Pancreas (tissue), 10 donors: ENCODE data around the gene ANKRD33B. TPM values are rescaled to one million over a fixed set of nuclear protein-coding genes. Genes with fewer than 3 reads are reported as not detected.

Experiments used
- ATAC-seq, 4 donors: fragments of 200-7000 bp; cut with Tn5 transposase; one replicate each; pipeline versions ENCODE4 v1.8.0 to v1.9.1; 2020; ENCODE audit warnings: mild to moderate bottlenecking in 4 of 4, moderate library complexity in 4 of 4
- DNase-seq, 6 donors: peaks; one replicate each; pipeline ENCODE4 v3.0.0-alpha.2; 2020
- FAIRE-seq: peaks from 2 replicates; lab custom pipeline; 2012; peaks lifted over from hg19 to GRCh38; lab: Jason Lieb, UNC
- H3K27ac ChIP-seq, 4 donors: fragments of 200-600 bp; sonication (generic); 1 replicate in 3 of 4; 2 replicates in 1 of 4; pipeline versions ENCODE4 v1.5.0 to v1.8.0; 2020
- H3K27me3 ChIP-seq, 4 donors: fragments of 200-600 bp; one replicate each; pipeline ENCODE4 v1.8.0; 2021
- H3K36me3 ChIP-seq, 3 donors: fragments of 200-600 bp; sonication (generic) in 1 of 3; one replicate each; pipeline versions ENCODE4 v1.5.0 to v1.8.0; 2020 to 2021
- H3K4me1 ChIP-seq, 3 donors: fragments of 200-600 bp; one replicate each; pipeline ENCODE4 v1.8.0; 2021
- H3K4me3 ChIP-seq, 4 donors: fragments of 200-600 bp; sonication (generic) in 2 of 4; one replicate each; pipeline versions ENCODE4 v1.5.0 to v1.8.0; 2020 to 2021
- H3K9me3 ChIP-seq, 4 donors: fragments of 200-600 bp; one replicate each; pipeline ENCODE4 v1.8.0; 2021
- CTCF ChIP-seq, 4 donors: fragments of 200-600 bp; sonication (generic) in 3 of 4; IDR thresholded peaks; one replicate each; pipeline versions ENCODE4 v1.5.0 to v1.8.0; 2021; ENCODE audit warnings: antibody characterized with exemption in 4 of 4
- WGBS, 2 donors: extraction: QIAGEN DNeasy Blood & Tissue Kit; methylation state at CpG; one replicate each; pipeline ENCODE4 v1.1.7; 2013; 5-methylcytosine and 5-hydroxymethylcytosine counted together
- intact Hi-C, 3 donors: fragments of 100-400 bp; cut with DNase I; formaldehyde crosslinking; loops; one replicate each; pipeline versions ENCODE4 v1.11.1 to v1.14.2; 2022
- polyA plus RNA-seq, 2 donors: library from polyadenylated mRNA; stranded (reverse); fragments of 200-250 nt; gene quantifications; one replicate each; pipeline ENCODE4 v1.2.3, GENCODE V29; 2013
- total RNA-seq, 6 donors: library from RNA; stranded (reverse); fragmentation: NEBNext Ultra II Directional in 4 of 6; extraction: Animal tissue kit (Norgen Biotek cat#: 25700) in 4 of 6; gene quantifications; one replicate each; pipeline versions ENCODE4 v1.2.1 to v1.2.4, GENCODE V29; 2021 to 2023
- donor health status: healthy with polysubstance abuse.
- donor health status: DM: no; HTN: no; CAD: no; lungs with moderate emphysema.
- donor health status: DM: no; HTN: no; CAD: no.
- donor health status: control.
- donor health status: control.
- donor health status: Bipolar disorder and iron deficiency.
- donor health status: DM: yes; HTN: yes; CAD: no.
- donor health status: DM: no; HTN: no; CAD: no.
- donor health status: DM: no; HTN: no; CAD: no.
- donor health status: DM: yes; HTN: yes; CAD: no.

ANKRD33B gene
- total and polyA plus RNA-seq, 8 donors: 0.57 to 2.7 (median 1.1) TPM

DNA sequence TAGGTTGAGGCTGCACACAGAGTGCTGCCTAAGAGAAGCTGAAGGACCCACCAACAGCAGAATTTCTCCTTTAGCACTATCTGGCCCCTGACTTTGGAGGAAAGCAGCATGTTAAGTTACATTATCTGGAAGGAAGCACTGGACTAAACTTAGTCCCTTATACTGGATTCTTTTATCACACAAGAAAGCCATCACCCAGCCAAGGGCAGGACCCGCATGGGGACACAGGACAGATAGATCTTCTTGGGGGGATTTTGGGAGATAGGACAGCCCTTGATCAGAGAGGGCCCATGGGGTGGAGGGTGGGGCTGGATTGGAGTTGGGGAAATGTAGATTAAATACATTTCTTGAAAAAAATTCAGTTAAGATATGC, 14.4 kb downstream of the ANKRD33B start:
- Histone ChIP-seq H3K9me3 (no peaks in the 10 kb centered on the region), H3K36me3 (no peaks in the 10 kb centered on the region), H3K27me3 (no peaks in the 10 kb centered on the region), H3K27ac (peak overlapping the region in 1 of 4 donors; percentile 9), H3K4me3 (no peak overlapping the region), H3K4me1 (no peaks in the 10 kb centered on the region)
- intact Hi-C loops: no loop called here
- ATAC-seq: no peak
- no peak for TF ChIP-seq CTCF (IDR thresholded peaks at IDR 0.05)
- no peak for FAIRE-seq
- DNase-seq: no peak
- 72 to 90% methylated on average over 1 of the region's 1 CpG for WGBS, 2 donors

DNA sequence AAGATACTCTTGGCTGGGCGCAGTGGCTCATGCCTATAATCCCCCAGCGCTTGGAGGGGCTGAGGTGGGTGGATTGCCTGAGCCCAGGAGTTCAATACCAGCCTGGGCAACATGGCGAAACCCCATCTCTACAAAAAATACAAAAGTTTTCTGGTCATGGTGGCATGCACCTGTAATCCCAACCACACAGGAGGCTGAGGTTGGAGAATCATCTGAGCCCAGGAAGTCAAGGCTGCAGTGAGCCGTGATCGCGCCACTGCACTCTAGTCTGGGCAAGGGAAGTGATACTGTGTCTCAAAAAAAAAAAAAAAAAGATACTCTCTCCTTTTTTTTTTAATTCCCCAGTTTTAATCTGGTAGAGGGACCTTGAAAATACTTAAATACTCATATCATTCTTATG, 15.0 kb downstream of the ANKRD33B start:
- FAIRE-seq: no peak
- 89 to 96% methylated on average over 6 of the region's 6 CpGs for WGBS, 2 donors
- intact Hi-C loops: no loop called here
- no peaks in the 10 kb centered on the region for H3K27me3 ChIP-seq
- DNase-seq: no peak
- H3K4me1 ChIP-seq: no peaks in the 10 kb centered on the region
- H3K36me3 ChIP-seq: no peaks in the 10 kb centered on the region
- ATAC-seq: no peak
- TF ChIP-seq CTCF (IDR thresholded peaks at IDR 0.05): no peak
- no peak overlapping the region for H3K4me3 ChIP-seq
- no peaks in the 10 kb centered on the region for H3K9me3 ChIP-seq
- no peak overlapping the region for H3K27ac ChIP-seq

DNA sequence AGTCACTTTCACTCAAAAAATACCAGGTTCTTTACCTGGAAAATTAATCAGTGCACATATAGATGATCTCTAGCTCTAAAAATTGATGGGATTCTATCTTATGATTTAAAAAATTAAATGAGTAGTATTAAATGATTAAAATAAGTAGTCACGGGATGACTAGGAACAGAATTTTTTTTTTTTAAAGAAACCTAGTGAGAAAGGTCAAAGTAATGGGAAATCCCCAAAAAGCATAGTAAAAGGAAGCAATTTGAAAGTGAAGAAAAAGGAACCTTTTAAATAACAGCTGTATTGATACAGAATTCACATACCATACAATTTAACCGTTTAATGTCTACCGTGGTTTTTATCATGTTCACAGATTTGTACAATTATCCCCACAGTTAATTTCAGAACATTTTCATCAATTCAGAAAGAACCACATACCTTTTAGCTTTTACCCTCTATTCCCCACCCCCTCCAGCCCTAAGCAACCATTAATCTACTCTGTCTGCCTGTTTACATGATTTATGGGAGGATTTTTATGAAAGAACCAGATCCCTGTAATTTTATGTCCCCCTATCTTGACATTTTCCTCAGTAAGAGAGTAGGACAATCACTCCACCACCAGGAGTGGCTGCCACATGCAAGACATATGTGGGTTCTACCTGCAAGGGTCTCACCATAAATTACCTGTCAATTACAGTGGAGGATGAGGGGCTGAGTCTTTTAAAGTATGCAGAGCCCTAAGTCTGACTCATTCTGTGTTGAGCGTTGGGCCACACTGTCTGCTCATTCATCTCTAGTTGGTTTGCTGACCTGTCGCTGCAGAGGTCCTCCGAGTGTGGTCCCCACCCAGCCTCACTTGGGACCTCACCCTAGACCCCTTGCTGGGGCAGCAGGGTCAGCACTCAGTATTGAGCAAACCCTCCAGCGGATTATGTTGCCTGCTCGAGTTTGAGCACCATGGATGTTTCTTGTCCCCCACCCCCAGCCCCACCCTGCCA, 16.0 kb downstream of the ANKRD33B start:
- H3K4me3 ChIP-seq: no peak overlapping the region
- H3K36me3 ChIP-seq: no peaks in the 10 kb centered on the region
- no peak overlapping the region for H3K27ac ChIP-seq
- H3K27me3 ChIP-seq: no peaks in the 10 kb centered on the region
- TF ChIP-seq CTCF (IDR thresholded peaks at IDR 0.05): no peak
- WGBS, 2 donors: 80 to 82% methylated on average over 8 of the region's 8 CpGs
- no peaks in the 10 kb centered on the region for H3K9me3 ChIP-seq
- DNase-seq: no peak
- no peak for ATAC-seq
- intact Hi-C loops: no loop called here
- H3K4me1 ChIP-seq: no peaks in the 10 kb centered on the region
- FAIRE-seq: no peak

DNA sequence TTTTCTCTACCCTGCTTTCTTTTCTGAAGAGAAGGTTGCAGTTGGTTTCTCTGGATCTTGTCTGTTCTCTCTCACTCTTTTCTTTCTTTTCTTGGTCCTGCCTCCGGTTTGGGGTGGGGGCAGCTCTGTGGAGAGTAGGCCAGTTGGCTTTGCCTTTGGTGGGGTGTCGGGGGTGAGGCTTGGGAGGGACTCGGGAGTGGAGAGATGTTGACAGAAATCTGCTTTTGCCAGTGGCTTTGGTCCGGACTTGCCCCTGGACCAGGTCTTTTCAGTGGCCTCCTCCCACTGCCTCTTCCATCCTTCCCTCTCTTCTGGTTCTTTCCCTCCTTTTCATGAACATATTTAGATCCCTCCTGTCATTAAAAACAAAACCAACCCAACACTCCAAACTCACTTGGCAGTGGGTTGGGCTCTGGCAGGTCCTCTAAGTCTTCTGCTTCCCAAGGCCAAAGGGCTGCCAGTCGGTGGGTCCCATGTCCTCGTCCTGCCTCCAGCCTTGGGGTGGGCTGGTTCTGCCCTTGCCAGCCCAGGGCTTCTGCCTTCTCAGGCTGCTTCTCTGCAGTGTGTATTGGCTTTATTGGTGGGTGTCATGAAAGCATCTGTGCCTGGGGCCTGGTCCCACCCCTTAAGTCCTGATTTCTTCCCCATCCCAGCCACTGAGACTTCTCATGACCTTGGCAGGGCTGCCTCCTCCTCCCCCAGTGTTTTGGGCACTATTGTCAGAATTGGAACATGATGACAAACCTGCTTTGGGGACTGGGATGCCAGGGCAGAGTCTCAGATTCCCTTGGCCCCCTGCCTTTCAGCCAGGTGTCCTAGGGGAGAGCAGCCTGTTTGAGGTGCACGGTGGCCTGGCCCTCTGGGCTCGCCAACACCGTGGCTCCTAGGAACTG, 16.9 kb downstream of the ANKRD33B start:
- no peaks in the 10 kb centered on the region for H3K27me3 ChIP-seq
- ATAC-seq (no peak), FAIRE-seq (no peak), DNase-seq (no peak)
- no peak for TF ChIP-seq CTCF (IDR thresholded peaks at IDR 0.05)
- intact Hi-C loops: no loop called here
- H3K4me3 ChIP-seq: no peak overlapping the region
- H3K9me3 ChIP-seq: no peaks in the 10 kb centered on the region
- H3K4me1 ChIP-seq: no peaks in the 10 kb centered on the region
- no peak overlapping the region for H3K27ac ChIP-seq
- WGBS, 2 donors: 78 to 91% methylated on average over 9 of the region's 9 CpGs
- H3K36me3 ChIP-seq: no peaks in the 10 kb centered on the region
